ENCODE results near the gene FARS2. TPM values are rescaled to one million over a fixed set of nuclear protein-coding genes. Genes with fewer than 3 reads are reported as not detected.
A peak's percentile ranks its signal among the peaks of the same experiment; 100 is the strongest.

The FARS2 gene
- total RNA-seq, 1 donor from 2014 or later, result 23.3 TPM

DNA sequence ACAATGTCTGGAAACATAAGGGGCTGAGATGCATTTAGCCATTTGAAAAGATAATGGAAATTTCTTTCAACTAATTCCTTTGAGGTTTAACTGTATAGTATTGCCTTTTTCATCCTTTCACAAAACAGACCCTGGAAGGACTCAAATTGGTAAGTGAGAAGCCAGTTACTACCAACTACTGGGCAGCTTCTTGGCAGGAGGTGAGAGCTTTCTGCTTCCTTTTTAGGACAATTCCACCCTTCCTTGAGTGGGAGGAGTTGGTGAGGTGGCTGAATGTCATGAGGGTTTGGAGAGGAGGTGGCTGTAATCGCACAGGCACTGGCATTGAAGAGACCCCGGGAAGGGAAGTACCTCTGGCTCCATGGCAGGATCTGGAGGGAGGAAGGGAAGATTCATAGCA, 404.4 kb downstream of the FARS2 start:
- Mint-ChIP-seq H3K4me3 (no peak overlapping the region), H3K27ac (ENCODE audit: unreplicated experiment) (no peak overlapping the region), H3K9me3 (no peaks in the 10 kb centered on the region), H3K27me3 (ENCODE audit: low read depth) (no peaks in the 10 kb centered on the region), H3K4me1 (peaks cover 24% of the 10 kb centered on the region), H3K36me3 (ENCODE audit: low read depth) (no peaks in the 10 kb centered on the region)
- TF ChIP-seq, protein P1, sequence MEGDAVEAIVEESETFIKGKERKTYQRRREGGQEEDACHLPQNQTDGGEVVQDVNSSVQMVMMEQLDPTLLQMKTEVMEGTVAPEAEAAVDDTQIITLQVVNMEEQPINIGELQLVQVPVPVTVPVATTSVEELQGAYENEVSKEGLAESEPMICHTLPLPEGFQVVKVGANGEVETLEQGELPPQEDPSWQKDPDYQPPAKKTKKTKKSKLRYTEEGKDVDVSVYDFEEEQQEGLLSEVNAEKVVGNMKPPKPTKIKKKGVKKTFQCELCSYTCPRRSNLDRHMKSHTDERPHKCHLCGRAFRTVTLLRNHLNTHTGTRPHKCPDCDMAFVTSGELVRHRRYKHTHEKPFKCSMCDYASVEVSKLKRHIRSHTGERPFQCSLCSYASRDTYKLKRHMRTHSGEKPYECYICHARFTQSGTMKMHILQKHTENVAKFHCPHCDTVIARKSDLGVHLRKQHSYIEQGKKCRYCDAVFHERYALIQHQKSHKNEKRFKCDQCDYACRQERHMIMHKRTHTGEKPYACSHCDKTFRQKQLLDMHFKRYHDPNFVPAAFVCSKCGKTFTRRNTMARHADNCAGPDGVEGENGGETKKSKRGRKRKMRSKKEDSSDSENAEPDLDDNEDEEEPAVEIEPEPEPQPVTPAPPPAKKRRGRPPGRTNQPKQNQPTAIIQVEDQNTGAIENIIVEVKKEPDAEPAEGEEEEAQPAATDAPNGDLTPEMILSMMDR (conservative IDR thresholded peaks at IDR 0.05), result no peak
- DNase-seq (ENCODE audit: low read depth, low spot score), result no peak

DNA sequence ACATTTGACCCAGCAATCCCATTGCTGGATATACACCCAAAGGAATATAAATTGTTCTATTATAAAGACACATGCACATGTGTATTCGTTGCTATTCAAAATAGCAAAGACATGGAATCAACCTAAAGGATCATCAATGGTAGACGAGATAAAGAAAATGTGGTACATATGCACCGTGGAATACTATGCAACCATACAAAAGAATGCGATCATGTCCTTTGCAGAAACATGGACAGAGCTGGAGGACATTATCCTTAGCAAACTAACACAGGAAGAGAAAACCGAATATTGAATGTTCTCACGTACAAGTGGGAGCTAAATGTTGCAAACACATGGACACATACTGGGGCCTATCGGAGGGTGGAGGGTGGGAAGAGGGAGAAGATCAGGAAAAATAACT, 405.4 kb downstream of the FARS2 start:
- H3K4me3 Mint-ChIP-seq, result no peak overlapping the region
- DNase-seq (ENCODE audit: low read depth, low spot score), result no peak
- no peaks in the 10 kb centered on the region for H3K36me3 Mint-ChIP-seq (ENCODE audit: low read depth)
- no peaks in the 10 kb centered on the region for H3K9me3 Mint-ChIP-seq
- TF ChIP-seq, protein P1 (conservative IDR thresholded peaks at IDR 0.05), result no peak
- H3K27me3 Mint-ChIP-seq (ENCODE audit: low read depth), result no peaks in the 10 kb centered on the region
- H3K4me1 Mint-ChIP-seq, result peaks cover 32% of the 10 kb centered on the region
- H3K27ac Mint-ChIP-seq (ENCODE audit: unreplicated experiment), result no peak overlapping the region

DNA sequence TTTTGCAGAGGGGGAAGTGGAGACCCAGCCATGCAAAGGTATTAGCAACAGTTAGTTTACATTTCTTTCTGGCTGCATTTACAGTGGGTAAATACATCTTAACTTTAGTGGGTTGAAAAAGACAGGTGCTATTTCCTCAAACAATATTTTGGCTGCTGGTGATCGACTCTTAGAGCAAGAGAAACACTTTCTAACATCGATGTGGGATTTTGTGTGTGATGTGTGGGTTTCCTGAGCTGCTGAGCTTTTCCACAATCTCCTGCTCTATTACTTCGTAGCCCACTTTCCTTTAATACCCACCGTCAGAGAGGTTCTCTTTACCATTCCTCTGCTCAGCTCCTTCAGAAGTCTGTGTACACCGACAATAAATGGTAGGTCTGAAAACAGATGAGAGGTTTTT, 406.4 kb downstream of the FARS2 start:
- H3K9me3 Mint-ChIP-seq, result no peaks in the 10 kb centered on the region
- H3K27ac Mint-ChIP-seq (ENCODE audit: unreplicated experiment), result no peak overlapping the region
- no peaks in the 10 kb centered on the region for H3K27me3 Mint-ChIP-seq (ENCODE audit: low read depth)

DNA sequence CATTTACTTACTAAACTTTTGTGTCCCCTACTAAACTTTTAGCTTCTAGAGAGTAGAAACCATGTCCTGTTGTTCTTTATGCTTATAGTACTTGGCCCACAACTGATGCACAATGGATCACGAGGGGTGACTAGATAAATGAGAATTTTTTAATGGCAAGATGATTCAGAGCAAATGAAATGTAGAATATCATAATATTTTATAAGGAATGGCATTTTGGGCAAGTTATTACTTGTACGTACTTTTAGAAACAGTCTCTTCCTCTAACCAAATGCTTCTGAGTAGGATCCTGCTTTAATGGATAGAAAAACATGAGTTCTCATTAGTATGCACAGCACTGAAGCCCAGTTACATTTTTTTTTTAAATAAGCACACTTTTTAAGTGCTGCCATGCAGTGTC, 409.1 kb downstream of the FARS2 start:
- Mint-ChIP-seq H3K4me1 (peaks cover 18% of the 10 kb centered on the region), H3K4me3 (no peak overlapping the region), H3K27me3 (ENCODE audit: low read depth) (no peaks in the 10 kb centered on the region), H3K27ac (ENCODE audit: unreplicated experiment) (no peak overlapping the region), H3K36me3 (ENCODE audit: low read depth) (no peaks in the 10 kb centered on the region), H3K9me3 (no peaks in the 10 kb centered on the region)
- TF ChIP-seq, protein P1 (conservative IDR thresholded peaks at IDR 0.05), result no peak
- DNase-seq (ENCODE audit: low read depth, low spot score), result no peak

More for the DNA sequence above, 406.4 kb downstream of the FARS2 start:
- Mint-ChIP-seq H3K4me1 (peaks cover 36% of the 10 kb centered on the region), H3K4me3 (no peak overlapping the region), H3K36me3 (ENCODE audit: low read depth) (no peaks in the 10 kb centered on the region)
- DNase-seq (ENCODE audit: low read depth, low spot score), result no peak
- TF ChIP-seq, protein P1 (conservative IDR thresholded peaks at IDR 0.05), result no peak

DNA sequence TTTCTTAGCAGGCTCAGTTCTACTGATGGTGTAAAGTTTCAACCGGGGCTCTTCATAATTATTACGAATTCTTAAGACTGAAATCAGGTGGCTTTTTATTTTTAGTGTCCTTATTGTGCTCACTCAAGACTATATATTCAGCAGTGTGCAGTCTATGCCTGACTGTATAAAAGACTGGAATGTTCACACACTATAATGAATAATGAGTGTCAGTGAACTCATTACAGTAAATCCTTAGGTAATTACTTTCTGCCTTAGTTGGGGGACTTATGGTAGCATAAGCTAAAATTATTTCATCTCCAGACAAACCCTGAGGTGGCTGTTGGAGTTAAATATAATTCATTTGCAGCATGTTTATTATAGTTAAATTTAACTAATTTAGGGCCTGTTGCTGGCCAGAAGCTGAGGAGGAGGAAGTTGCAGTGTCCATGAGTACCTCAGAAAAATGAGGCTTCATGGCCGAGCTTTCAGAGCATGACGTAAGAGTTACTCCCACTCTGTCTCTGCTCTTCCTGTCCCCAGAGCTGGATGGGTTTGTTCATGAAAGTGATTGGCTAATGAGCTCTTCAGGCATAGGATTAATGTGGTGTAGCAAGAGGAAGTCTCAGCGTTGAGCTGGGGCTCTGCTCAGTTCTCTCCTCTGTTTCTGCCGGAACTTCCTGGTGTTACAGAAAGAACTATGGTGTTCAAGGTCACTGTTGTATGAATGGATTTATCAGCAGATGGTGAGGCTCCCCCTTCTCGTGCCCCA, 409.7 kb downstream of the FARS2 start:
- DNase-seq (ENCODE audit: low read depth, low spot score), result no peak
- no peaks in the 10 kb centered on the region for H3K36me3 Mint-ChIP-seq (ENCODE audit: low read depth)
- H3K4me1 Mint-ChIP-seq, result peaks cover 18% of the 10 kb centered on the region
- no peaks in the 10 kb centered on the region for H3K27me3 Mint-ChIP-seq (ENCODE audit: low read depth)
- TF ChIP-seq, protein P1 (conservative IDR thresholded peaks at IDR 0.05), result no peak
- H3K4me3 Mint-ChIP-seq, result no peak overlapping the region
- no peaks in the 10 kb centered on the region for H3K9me3 Mint-ChIP-seq
- H3K27ac Mint-ChIP-seq (ENCODE audit: unreplicated experiment), result peak overlapping the region; percentile 37

Measured in neural crest cell (in vitro differentiated cells).